Stomach (tissue), 9 donors: ENCODE data around the gene UBTD2. TPM values are rescaled to one million over a fixed set of nuclear protein-coding genes. Genes with fewer than 3 reads are reported as not detected.

Experiments used
- DNase-seq, 2 donors: peaks; one replicate each; pipeline versions ENCODE4 v3.0.0 to v3.0.0-alpha.2; 2013 to 2019
- H3K27ac ChIP-seq, 5 donors: fragments of 200-600 bp in 4 of 5; sonication (generic) in 4 of 5; one replicate each; pipeline ENCODE4 v1.5.1; 2013 to 2019; ENCODE audit warnings: mild to moderate bottlenecking in 1 of 5, moderate library complexity in 1 of 5
- H3K27me3 ChIP-seq, 3 donors: fragments of 200-600 bp; sonication (generic); one replicate each; pipeline ENCODE4 v1.5.1; 2017 to 2019; ENCODE audit warnings: mixed run types in 1 of 3
- H3K36me3 ChIP-seq, 4 donors: fragments of 200-600 bp; sonication (generic); 1 replicate in 3 of 4; 2 replicates in 1 of 4; pipeline ENCODE4 v1.5.1; 2016 to 2019
- H3K4me1 ChIP-seq, 4 donors: fragments of 200-600 bp; sonication (generic); one replicate each; pipeline ENCODE4 v1.5.1; 2016 to 2019
- H3K4me3 ChIP-seq, 4 donors: fragments of 200-600 bp; sonication (generic) in 3 of 4; one replicate each; pipeline ENCODE4 v1.5.1; 2016 to 2019; ENCODE audit warnings: mild to moderate bottlenecking in 1 of 4
- H3K9me3 ChIP-seq, 4 donors: fragments of 200-600 bp; sonication (generic); one replicate each; pipeline ENCODE4 v1.5.1; 2016 to 2019
- EP300 ChIP-seq: sonication (generic); formaldehyde crosslinking; IDR thresholded peaks from one replicate; pipeline ENCODE4 v1.6.1; 2017; ENCODE audit warnings: antibody characterized with exemption
- POLR2A ChIP-seq, 4 donors: fragments of 450-650 bp; IDR thresholded peaks; one replicate each; pipeline ENCODE4 v1.6.1; 2016; ENCODE audit warnings: antibody characterized with exemption in 4 of 4, control low read depth in 2 of 4, mild to moderate bottlenecking in 1 of 4, moderate library complexity in 1 of 4
- POLR2AphosphoS5 ChIP-seq, 3 donors: sonication (generic); formaldehyde crosslinking; IDR thresholded peaks; one replicate each; pipeline ENCODE4 v1.6.1; 2016; ENCODE audit warnings: antibody characterized with exemption in 3 of 3
- WGBS, 5 donors: extraction: QIAGEN DNeasy Blood & Tissue Kit in 3 of 5; methylation state at CpG; one replicate each; pipeline versions ENCODE4 v1.1.5 to v1.1.7; 2013 to 2018; 5-methylcytosine and 5-hydroxymethylcytosine counted together
- intact Hi-C: fragments of 100-400 bp; cut with DNase I; formaldehyde crosslinking; loops from one replicate; pipeline ENCODE4 v1.15.1; 2023; ENCODE audit warnings: low total_unique reads
- polyA plus RNA-seq, 3 donors: library from polyadenylated mRNA; stranded (reverse); fragments of 200-250 nt; gene quantifications; one replicate each; pipeline ENCODE4 v1.2.3, GENCODE V29; 2013
- total RNA-seq, 5 donors: library from RNA; depleted of rRNA; stranded (reverse); fragments of >200 nt; gene quantifications; one replicate each; pipeline versions ENCODE4 v1.1.0 to v1.2.3, GENCODE V29; 2014 to 2016
- TF ChIP-seq, protein P1 (sequence below), 7 experiments: fragments of 450-650 bp in 4 of 7; fragments of 200-600 bp in 3 of 7; sonication (generic) in 3 of 7; IDR thresholded peaks; one replicate each; pipeline ENCODE4 v1.5.1; 2016 to 2019; ENCODE audit warnings: antibody characterized with exemption in 7 of 7, control low read depth in 2 of 7, mild to moderate bottlenecking in 1 of 7
- donor health status: healthy with polysubstance abuse.
- donor health status: Bipolar disorder and iron deficiency.
- donor health status: healthy.

Gene UBTD2
- total and polyA plus RNA-seq, 8 donors, result 1.8 to 48.5 (median 16.7) TPM

- H3K4me3 ChIP-seq, result no peak overlapping the region
- H3K9me3 ChIP-seq, result no peaks in the 10 kb centered on the region
- no peak overlapping the region for H3K27ac ChIP-seq
- no peaks in the 10 kb centered on the region for H3K27me3 ChIP-seq
- DNase-seq, result no peak
- TF ChIP-seq POLR2AphosphoS5 (IDR thresholded peaks at IDR 0.05) (no peak), EP300 (no peak)
- peaks cover 2 to 53% (median 34%) of the 10 kb centered on the region in 4 donors for H3K36me3 ChIP-seq
- WGBS, 5 donors, result 87 to 93% (median 92%) methylated on average over 10 of the region's 10 CpGs
- H3K4me1 ChIP-seq, result no peaks in the 10 kb centered on the region
- intact Hi-C loops, result no loop called here
These were observed 59.4 kb downstream of the UBTD2 start for GRCh38 chr5:172223901-172224873.

GRCh38 chr5:172219296-172219695 lies 64.3 kb downstream of the UBTD2 start:
- intact Hi-C loops, result no loop called here
- 61 to 97% (median 93%) methylated on average over 2 of the region's 2 CpGs for WGBS, 5 donors
- TF ChIP-seq POLR2A (IDR thresholded peaks at IDR 0.05) (no peak), EP300 (no peak), POLR2AphosphoS5 (IDR thresholded peaks at IDR 0.05) (no peak)
- TF ChIP-seq, protein P1, sequence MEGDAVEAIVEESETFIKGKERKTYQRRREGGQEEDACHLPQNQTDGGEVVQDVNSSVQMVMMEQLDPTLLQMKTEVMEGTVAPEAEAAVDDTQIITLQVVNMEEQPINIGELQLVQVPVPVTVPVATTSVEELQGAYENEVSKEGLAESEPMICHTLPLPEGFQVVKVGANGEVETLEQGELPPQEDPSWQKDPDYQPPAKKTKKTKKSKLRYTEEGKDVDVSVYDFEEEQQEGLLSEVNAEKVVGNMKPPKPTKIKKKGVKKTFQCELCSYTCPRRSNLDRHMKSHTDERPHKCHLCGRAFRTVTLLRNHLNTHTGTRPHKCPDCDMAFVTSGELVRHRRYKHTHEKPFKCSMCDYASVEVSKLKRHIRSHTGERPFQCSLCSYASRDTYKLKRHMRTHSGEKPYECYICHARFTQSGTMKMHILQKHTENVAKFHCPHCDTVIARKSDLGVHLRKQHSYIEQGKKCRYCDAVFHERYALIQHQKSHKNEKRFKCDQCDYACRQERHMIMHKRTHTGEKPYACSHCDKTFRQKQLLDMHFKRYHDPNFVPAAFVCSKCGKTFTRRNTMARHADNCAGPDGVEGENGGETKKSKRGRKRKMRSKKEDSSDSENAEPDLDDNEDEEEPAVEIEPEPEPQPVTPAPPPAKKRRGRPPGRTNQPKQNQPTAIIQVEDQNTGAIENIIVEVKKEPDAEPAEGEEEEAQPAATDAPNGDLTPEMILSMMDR (IDR thresholded peaks at IDR 0.05), result no peak

GRCh38 chr5:172216345-172216744 lies 67.2 kb downstream of the UBTD2 start:
- H3K4me1 ChIP-seq, result no peaks in the 10 kb centered on the region
- DNase-seq, result no peak
- H3K4me3 ChIP-seq, result no peak overlapping the region
- H3K36me3 ChIP-seq, result peaks cover 7 to 54% (median 43%) of the 10 kb centered on the region in 4 donors
- TF ChIP-seq POLR2AphosphoS5 (IDR thresholded peaks at IDR 0.05) (no peak), EP300 (no peak), POLR2A (IDR thresholded peaks at IDR 0.05) (no peak)
- TF ChIP-seq, protein P1 (IDR thresholded peaks at IDR 0.05), result no peak
- no peak overlapping the region for H3K27ac ChIP-seq
- no peaks in the 10 kb centered on the region for H3K9me3 ChIP-seq
- intact Hi-C loops, result no loop called here
- no peaks in the 10 kb centered on the region for H3K27me3 ChIP-seq
- WGBS, 5 donors, result 80 to 96% (median 94%) methylated on average over 3 of the region's 3 CpGs

More at GRCh38 chr5:172219296-172219695, 64.3 kb downstream of the UBTD2 start:
- no peaks in the 10 kb centered on the region for H3K27me3 ChIP-seq
- no peak overlapping the region for H3K27ac ChIP-seq
- H3K4me1 ChIP-seq, result no peaks in the 10 kb centered on the region
- H3K36me3 ChIP-seq, result peaks cover 2 to 40% (median 38%) of the 10 kb centered on the region in 4 donors
- no peaks in the 10 kb centered on the region for H3K9me3 ChIP-seq
- H3K4me3 ChIP-seq, result no peak overlapping the region
- DNase-seq, result no peak

GRCh38 chr5:172213126-172213525 lies 70.4 kb downstream of the UBTD2 start:
- Histone ChIP-seq H3K27ac (no peak overlapping the region), H3K4me1 (no peaks in the 10 kb centered on the region), H3K4me3 (no peak overlapping the region), H3K27me3 (no peaks in the 10 kb centered on the region), H3K36me3 (peaks cover 5 to 50% (median 45%) of the 10 kb centered on the region in 4 donors), H3K9me3 (no peaks in the 10 kb centered on the region)
- DNase-seq, result no peak
- TF ChIP-seq, protein P1 (IDR thresholded peaks at IDR 0.05), result no peak
- TF ChIP-seq POLR2AphosphoS5 (IDR thresholded peaks at IDR 0.05) (no peak), EP300 (no peak), POLR2A (IDR thresholded peaks at IDR 0.05) (no peak)
- WGBS, 5 donors, result 84 to 95% (median 90%) methylated on average over 4 of the region's 4 CpGs
- intact Hi-C loops, result no loop called here
